RWPE2 (cell line): ENCODE measurements around the gene OS9.

Experiments used
- ATAC-seq: fragments of 200-7000 bp; cut with Tn5 transposase; 3 replicates; pipeline ENCODE4 v1.9.1; 2021; ENCODE audit warnings: low read depth
- DNase-seq: peaks from one replicate; pipeline ENCODE4 v3.0.0-alpha.2; 2020; ENCODE audit warnings: low spot score
- H3K27ac ChIP-seq: fragments of 450-650 bp; 2 replicates; pipeline ENCODE4 v1.5.1; 2017; ENCODE audit warnings: mild to moderate bottlenecking; ENCODE audit not compliant: poor library complexity, severe bottlenecking
- H3K27me3 ChIP-seq: fragments of 250-450 bp; sonication (Bioruptor Pico); 2 replicates; pipeline ENCODE4 v1.5.1; 2021; ENCODE audit warnings: mild to moderate bottlenecking, moderate library complexity; ENCODE audit not compliant: insufficient read depth, poor library complexity, severe bottlenecking
- H3K36me3 ChIP-seq: fragments of 250-450 bp; sonication (Bioruptor Pico); 2 replicates; pipeline ENCODE4 v1.5.1; 2020; ENCODE audit warnings: low read depth, mild to moderate bottlenecking, moderate library complexity
- H3K4me1 ChIP-seq: fragments of 250-450 bp; sonication (Bioruptor Pico); 2 replicates; pipeline ENCODE4 v1.5.1; 2021; ENCODE audit warnings: mild to moderate bottlenecking, moderate library complexity; ENCODE audit not compliant: insufficient read depth, poor library complexity, severe bottlenecking
- H3K4me3 ChIP-seq: fragments of 250-450 bp; sonication (Bioruptor Pico); 2 replicates; pipeline ENCODE4 v1.5.1; 2021; ENCODE audit warnings: mild to moderate bottlenecking, moderate library complexity; ENCODE audit not compliant: severe bottlenecking
- H3K9me3 ChIP-seq: fragments of 250-450 bp; sonication (Bioruptor Pico); 2 replicates; pipeline ENCODE4 v1.5.1; 2021; ENCODE audit warnings: mild to moderate bottlenecking, moderate library complexity; ENCODE audit not compliant: severe bottlenecking
- TF ChIP-seq, protein P1 (sequence below): fragments of 450-650 bp; IDR thresholded peaks from one replicate; pipeline ENCODE4 v1.5.1; 2017; ENCODE audit warnings: mild to moderate bottlenecking, moderate library complexity; ENCODE audit not compliant: poor library complexity, severe bottlenecking

The OS9 gene

DNA sequence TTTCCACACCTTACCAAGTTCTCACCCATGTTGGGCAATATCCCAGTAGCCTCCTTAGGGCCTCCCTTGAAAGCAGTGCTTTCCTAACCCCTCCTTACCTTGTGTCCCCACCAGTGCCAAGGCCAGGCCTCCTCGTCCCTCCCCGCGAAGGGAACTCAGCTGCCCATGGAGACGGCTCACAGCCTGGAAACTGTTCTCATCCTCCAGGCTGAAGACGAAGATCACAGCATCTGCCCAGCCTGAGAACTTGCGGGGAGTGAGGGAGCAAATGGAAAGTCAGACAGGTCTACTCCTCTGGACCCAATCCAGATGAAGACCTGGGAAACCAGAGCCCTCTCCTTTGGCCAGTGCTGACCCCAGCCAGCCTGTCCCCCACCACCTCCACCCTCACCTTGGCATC lies 40.0 kb downstream of the OS9 start:
- TF ChIP-seq, protein P1, sequence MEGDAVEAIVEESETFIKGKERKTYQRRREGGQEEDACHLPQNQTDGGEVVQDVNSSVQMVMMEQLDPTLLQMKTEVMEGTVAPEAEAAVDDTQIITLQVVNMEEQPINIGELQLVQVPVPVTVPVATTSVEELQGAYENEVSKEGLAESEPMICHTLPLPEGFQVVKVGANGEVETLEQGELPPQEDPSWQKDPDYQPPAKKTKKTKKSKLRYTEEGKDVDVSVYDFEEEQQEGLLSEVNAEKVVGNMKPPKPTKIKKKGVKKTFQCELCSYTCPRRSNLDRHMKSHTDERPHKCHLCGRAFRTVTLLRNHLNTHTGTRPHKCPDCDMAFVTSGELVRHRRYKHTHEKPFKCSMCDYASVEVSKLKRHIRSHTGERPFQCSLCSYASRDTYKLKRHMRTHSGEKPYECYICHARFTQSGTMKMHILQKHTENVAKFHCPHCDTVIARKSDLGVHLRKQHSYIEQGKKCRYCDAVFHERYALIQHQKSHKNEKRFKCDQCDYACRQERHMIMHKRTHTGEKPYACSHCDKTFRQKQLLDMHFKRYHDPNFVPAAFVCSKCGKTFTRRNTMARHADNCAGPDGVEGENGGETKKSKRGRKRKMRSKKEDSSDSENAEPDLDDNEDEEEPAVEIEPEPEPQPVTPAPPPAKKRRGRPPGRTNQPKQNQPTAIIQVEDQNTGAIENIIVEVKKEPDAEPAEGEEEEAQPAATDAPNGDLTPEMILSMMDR: no peak
- Histone ChIP-seq H3K4me1 (no peaks in the 10 kb centered on the region), H3K9me3 (no peaks in the 10 kb centered on the region), H3K27me3 (peaks cover 37% of the 10 kb centered on the region), H3K27ac (no peak overlapping the region), H3K36me3 (no peaks in the 10 kb centered on the region), H3K4me3 (no peak overlapping the region)
- no peak for DNase-seq
- no peak for ATAC-seq

DNA sequence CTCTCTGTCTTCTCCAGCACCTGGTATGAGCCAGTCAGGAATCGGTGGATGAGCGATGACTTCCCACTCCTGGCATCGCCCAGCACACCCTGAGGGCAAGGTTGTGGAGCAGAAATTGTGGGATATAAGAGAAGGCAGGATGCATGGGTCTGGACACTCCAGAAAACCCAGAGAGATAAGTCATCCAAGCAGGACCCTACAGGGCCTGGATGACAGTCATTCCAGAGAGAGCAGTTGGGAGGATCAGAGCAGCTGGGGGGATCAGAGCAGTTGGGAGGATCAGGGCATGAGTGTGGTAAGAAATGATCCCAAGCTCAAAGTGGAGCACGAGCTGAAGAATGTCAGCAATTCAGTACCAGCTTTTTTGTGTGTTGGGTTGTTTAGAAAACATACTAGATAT lies 40.7 kb downstream of the OS9 start:
- no peak for DNase-seq
- Histone ChIP-seq H3K27me3 (peaks cover 43% of the 10 kb centered on the region), H3K4me1 (no peaks in the 10 kb centered on the region), H3K4me3 (no peak overlapping the region), H3K36me3 (no peaks in the 10 kb centered on the region), H3K9me3 (no peaks in the 10 kb centered on the region), H3K27ac (no peak overlapping the region)
- ATAC-seq: no peak
- TF ChIP-seq, protein P1: no peak

DNA sequence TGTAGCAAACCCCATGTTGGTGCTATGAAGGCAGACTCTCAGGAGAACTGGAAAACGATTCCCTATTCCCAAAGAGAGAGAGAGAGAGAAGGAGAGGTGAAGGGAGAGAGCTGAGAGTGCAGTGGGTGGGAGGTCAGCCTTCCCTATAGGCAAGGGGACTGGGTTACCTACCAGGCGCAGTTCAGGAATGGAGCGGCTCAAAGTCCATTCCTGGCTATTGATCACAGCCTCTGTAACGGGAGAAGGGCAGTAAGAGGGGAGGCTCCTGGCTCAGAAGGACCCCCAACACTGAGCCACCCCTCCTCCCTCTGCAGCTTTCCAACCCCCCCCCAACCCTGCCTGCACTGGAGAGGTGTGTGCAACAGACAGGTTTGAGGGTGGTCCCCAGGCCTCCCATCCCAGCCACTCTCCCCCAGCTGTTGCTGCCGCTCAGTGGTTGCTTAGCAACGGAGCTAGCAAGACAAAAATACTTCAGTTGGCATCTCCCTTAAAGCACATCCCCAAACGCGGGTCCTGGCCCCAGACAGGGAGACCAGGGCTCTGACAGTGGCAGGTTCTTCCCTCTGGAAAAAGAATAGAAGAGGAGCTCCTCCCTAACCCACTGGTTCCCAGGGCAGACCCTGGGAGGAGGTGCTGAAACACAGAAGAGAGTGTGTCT lies 41.4 kb downstream of the OS9 start:
- ATAC-seq: no peak
- Histone ChIP-seq H3K27me3 (peaks cover 51% of the 10 kb centered on the region), H3K9me3 (no peaks in the 10 kb centered on the region), H3K27ac (no peak overlapping the region), H3K36me3 (no peaks in the 10 kb centered on the region), H3K4me1 (no peaks in the 10 kb centered on the region), H3K4me3 (no peak overlapping the region)
- no peak for DNase-seq
- TF ChIP-seq, protein P1: no peak

DNA sequence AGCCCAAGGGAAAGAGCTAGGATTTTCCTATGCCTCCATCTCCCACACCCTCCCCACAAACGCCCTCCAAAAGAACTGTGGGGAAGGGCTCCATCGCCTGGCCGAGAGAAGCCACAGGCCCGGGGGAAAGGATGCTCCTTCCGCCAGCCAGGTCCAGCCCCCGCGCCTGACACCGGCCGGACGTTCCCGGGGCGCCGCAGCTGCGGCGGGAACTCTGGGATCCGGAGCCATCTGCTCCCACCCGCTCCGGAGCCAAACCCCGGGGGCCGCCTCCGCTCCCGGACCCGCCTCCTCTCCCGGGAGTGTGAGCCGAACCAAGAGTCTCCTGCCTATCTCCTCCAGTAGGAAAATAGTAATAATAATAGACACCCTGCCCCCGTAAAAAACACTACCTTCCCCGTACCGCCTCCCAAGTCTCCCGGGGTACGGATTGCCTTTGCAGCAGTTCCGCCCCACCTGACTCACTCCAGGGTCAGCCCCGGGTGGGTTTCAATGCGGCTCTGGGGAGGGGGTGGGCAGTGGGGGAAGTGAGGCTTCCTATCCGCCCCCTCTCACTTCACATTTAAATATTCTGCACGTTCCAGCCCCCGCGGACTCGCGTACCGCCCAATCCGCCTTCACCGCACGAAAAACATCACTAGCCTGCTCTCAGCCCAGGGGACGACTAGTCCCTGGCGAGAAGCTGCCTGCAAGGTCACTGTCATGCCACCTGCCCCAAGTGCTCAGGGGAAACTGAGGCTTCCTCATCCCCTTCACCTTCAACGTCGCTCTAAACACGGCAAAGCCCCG lies 42.2 kb downstream of the OS9 start:
- H3K27ac ChIP-seq: no peak overlapping the region
- no peaks in the 10 kb centered on the region for H3K4me1 ChIP-seq
- ATAC-seq (peak; percentile 68), DNase-seq (no peak)
- peaks cover 53% of the 10 kb centered on the region for H3K27me3 ChIP-seq
- no peaks in the 10 kb centered on the region for H3K36me3 ChIP-seq
- TF ChIP-seq, protein P1: peak; percentile 57
- H3K9me3 ChIP-seq: no peaks in the 10 kb centered on the region
- H3K4me3 ChIP-seq: peak overlapping the region; percentile 18
